SK-N-SH treated with all-trans-retinoic acid at 6 μM for 48 hours (cell line): ENCODE results near the gene PRKCB.

ENCODE experiments used
- ATAC-seq: fragments of 200-7000 bp; cut with Tn5 transposase; 3 replicates; pipeline ENCODE4 v1.9.1; 2020; ENCODE audit warnings: mild to moderate bottlenecking, moderate library complexity
- ARNTL ChIP-seq: fragments of 450-650 bp; formaldehyde crosslinking; IDR thresholded peaks from 2 replicates; pipeline ENCODE4 v1.5.0; 2020; ENCODE audit warnings: low read depth, mild to moderate bottlenecking, moderate library complexity, borderline replicate concordance
- BACH2 ChIP-seq: fragments of 250-450 bp; sonication (Bioruptor Pico); IDR thresholded peaks from 2 replicates; pipeline ENCODE4 v1.9.0; 2021; ENCODE audit warnings: mild to moderate bottlenecking, borderline replicate concordance
- CSDC2 ChIP-seq: fragments of 250-450 bp; sonication (Bioruptor Pico); IDR thresholded peaks from 2 replicates; pipeline ENCODE4 v1.5.0; 2020; ENCODE audit warnings: mild to moderate bottlenecking, moderate library complexity
- CSRNP3 ChIP-seq: fragments of 250-450 bp; sonication (Bioruptor Pico); IDR thresholded peaks from 2 replicates; pipeline ENCODE4 v1.5.1; 2021; ENCODE audit warnings: mild to moderate bottlenecking, moderate library complexity
- ESRRG ChIP-seq: fragments of 250-450 bp; sonication (Bioruptor Pico); IDR thresholded peaks from 2 replicates; pipeline ENCODE4 v1.6.1; 2021; ENCODE audit warnings: mild to moderate bottlenecking
- GLIS3 ChIP-seq: fragments of 250-450 bp; sonication (Bioruptor Pico); IDR thresholded peaks from 2 replicates; pipeline ENCODE4 v1.5.0; 2020; ENCODE audit warnings: mild to moderate bottlenecking, moderate library complexity
- ISL1 ChIP-seq: fragments of 250-450 bp; sonication (Bioruptor Pico); IDR thresholded peaks from 2 replicates; pipeline ENCODE4 v2.1.2; 2022; ENCODE audit warnings: mild to moderate bottlenecking, moderate library complexity
- RARB ChIP-seq: fragments of 250-450 bp; sonication (Bioruptor Pico); IDR thresholded peaks from 2 replicates; pipeline ENCODE4 v1.8.0; 2021; ENCODE audit warnings: mild to moderate bottlenecking, moderate library complexity
- SNAI2 ChIP-seq: fragments of 250-450 bp; sonication (Bioruptor Pico); IDR thresholded peaks from 2 replicates; pipeline ENCODE4 v1.5.0; 2020; ENCODE audit warnings: mild to moderate bottlenecking, moderate library complexity
- TCF4 ChIP-seq: fragments of 250-450 bp; sonication (Bioruptor Pico); IDR thresholded peaks from 2 replicates; pipeline ENCODE4 v1.8.0; 2021; ENCODE audit warnings: mild to moderate bottlenecking, moderate library complexity, borderline replicate concordance
- TOX ChIP-seq: fragments of 250-450 bp; sonication (Bioruptor Pico); IDR thresholded peaks from 2 replicates; pipeline ENCODE4 v1.8.0; 2021; ENCODE audit warnings: mild to moderate bottlenecking, moderate library complexity, borderline replicate concordance
- TSHZ2 ChIP-seq: fragments of 250-450 bp; sonication (Bioruptor Pico); IDR thresholded peaks from 2 replicates; pipeline ENCODE4 v1.5.0; 2020; ENCODE audit warnings: mild to moderate bottlenecking, moderate library complexity
- ZC3H10 ChIP-seq: fragments of 250-450 bp; sonication (Bioruptor Pico); IDR thresholded peaks from 2 replicates; pipeline ENCODE4 v1.5.1; 2021; ENCODE audit warnings: mild to moderate bottlenecking, moderate library complexity
- ZFP3 ChIP-seq: fragments of 250-450 bp; sonication (Bioruptor Pico); IDR thresholded peaks from 2 replicates; pipeline ENCODE4 v1.5.0; 2020; ENCODE audit warnings: mild to moderate bottlenecking, moderate library complexity
- ZFP30 ChIP-seq: fragments of 450-650 bp; formaldehyde crosslinking; IDR thresholded peaks from 2 replicates; pipeline ENCODE4 v1.5.0; 2022; ENCODE audit warnings: mild to moderate bottlenecking, moderate library complexity
- ZNF565 ChIP-seq: fragments of 450-650 bp; formaldehyde crosslinking; conservative IDR thresholded peaks from 2 replicates; pipeline ENCODE4 v1.5.0; 2020; ENCODE audit warnings: low read depth, mild to moderate bottlenecking, moderate library complexity
- ZNF70 ChIP-seq: fragments of 450-650 bp; formaldehyde crosslinking; IDR thresholded peaks from 2 replicates; pipeline ENCODE4 v1.5.0; 2020; ENCODE audit warnings: mild to moderate bottlenecking, moderate library complexity
- TF ChIP-seq, protein P1 (sequence below): fragments of 250-450 bp; sonication (Bioruptor Pico); IDR thresholded peaks from 2 replicates; pipeline ENCODE4 v1.8.0; 2020; ENCODE audit warnings: mild to moderate bottlenecking, moderate library complexity, borderline replicate concordance
- TF ChIP-seq, protein P2 (sequence below): fragments of 250-450 bp; sonication (Bioruptor Pico); IDR thresholded peaks from 2 replicates; pipeline ENCODE4 v1.5.1; 2020; ENCODE audit warnings: low read depth, mild to moderate bottlenecking, moderate library complexity

Gene PRKCB

GRCh38 chr16:23807028-23807427 lies 28.8 kb upstream of the PRKCB start:
- ATAC-seq = no peak
- TF ChIP-seq, protein P1, sequence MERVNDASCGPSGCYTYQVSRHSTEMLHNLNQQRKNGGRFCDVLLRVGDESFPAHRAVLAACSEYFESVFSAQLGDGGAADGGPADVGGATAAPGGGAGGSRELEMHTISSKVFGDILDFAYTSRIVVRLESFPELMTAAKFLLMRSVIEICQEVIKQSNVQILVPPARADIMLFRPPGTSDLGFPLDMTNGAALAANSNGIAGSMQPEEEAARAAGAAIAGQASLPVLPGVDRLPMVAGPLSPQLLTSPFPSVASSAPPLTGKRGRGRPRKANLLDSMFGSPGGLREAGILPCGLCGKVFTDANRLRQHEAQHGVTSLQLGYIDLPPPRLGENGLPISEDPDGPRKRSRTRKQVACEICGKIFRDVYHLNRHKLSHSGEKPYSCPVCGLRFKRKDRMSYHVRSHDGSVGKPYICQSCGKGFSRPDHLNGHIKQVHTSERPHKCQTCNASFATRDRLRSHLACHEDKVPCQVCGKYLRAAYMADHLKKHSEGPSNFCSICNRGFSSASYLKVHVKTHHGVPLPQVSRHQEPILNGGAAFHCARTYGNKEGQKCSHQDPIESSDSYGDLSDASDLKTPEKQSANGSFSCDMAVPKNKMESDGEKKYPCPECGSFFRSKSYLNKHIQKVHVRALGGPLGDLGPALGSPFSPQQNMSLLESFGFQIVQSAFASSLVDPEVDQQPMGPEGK (CRISPR knock-in tag) = no peak
- no peak for TF ChIP-seq RARB (CRISPR knock-in tag)
- TF ChIP-seq, protein P2, sequence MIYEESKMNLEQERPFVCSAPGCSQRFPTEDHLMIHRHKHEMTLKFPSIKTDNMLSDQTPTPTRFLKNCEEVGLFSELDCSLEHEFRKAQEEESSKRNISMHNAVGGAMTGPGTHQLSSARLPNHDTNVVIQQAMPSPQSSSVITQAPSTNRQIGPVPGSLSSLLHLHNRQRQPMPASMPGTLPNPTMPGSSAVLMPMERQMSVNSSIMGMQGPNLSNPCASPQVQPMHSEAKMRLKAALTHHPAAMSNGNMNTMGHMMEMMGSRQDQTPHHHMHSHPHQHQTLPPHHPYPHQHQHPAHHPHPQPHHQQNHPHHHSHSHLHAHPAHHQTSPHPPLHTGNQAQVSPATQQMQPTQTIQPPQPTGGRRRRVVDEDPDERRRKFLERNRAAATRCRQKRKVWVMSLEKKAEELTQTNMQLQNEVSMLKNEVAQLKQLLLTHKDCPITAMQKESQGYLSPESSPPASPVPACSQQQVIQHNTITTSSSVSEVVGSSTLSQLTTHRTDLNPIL (CRISPR knock-in tag) = no peak
- TF ChIP-seq SNAI2 = no peak
- no peak for TF ChIP-seq ISL1
- TF ChIP-seq BACH2 (CRISPR knock-in tag) = no peak
- TF ChIP-seq ARNTL (CRISPR knock-in tag) = no peak
- TF ChIP-seq TSHZ2 (CRISPR knock-in tag) = no peak
- no peak for TF ChIP-seq ZFP30 (CRISPR knock-in tag)
- no peak for TF ChIP-seq ZC3H10 (CRISPR knock-in tag)
- TF ChIP-seq ZFP3 (CRISPR knock-in tag) = no peak
- TF ChIP-seq ZNF565 = no peak
- TF ChIP-seq TCF4 (CRISPR knock-in tag) = no peak
- TF ChIP-seq, all 23 proteins: peak for 0

- TF ChIP-seq, protein P2 (CRISPR knock-in tag) = no peak
- TF ChIP-seq, all 23 proteins: peak for 0
- ATAC-seq = no peak
These were observed 14.3 kb upstream of the PRKCB start for GRCh38 chr16:23821467-23821866.

DNA sequence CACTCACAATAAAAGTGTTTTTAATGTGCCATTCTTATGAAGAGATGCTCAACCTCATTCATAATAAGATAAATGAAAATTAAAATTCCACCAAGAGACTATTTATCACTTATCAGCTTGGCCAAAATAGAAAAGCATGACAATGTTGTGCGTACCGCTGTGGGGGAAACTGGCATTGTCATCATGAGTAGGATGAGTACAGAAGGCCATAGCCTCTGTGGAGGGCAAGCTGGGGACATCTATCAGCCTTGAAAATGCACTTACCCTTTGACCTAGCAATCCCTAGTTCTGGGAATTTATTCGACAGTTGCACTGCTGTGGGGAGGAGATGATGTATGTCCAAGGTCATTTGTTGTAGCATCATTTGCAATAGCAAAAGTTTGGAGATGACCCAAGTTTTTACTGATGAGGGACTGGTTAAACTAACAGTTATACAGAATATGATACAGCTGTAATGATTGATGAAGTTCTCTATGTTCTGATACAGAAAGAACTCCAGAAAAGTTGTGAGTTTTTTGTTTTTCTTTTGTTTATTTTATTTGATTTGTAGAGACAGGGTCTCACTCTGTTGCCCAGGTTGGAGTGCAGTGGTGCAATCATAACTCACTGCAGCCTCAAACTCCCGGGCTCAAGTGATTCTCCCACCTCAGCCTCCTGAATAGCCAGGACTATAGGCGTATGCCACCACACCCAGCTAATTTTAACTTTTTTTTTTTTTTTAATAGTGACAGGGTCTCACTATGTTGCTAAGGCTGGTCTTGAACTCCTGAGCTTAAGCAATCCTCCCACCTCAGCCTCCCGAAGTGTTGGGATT lies 13.7 kb upstream of the PRKCB start:
- no peak for TF ChIP-seq RARB (CRISPR knock-in tag)
- no peak for TF ChIP-seq ZFP3 (CRISPR knock-in tag)
- no peak for TF ChIP-seq ARNTL (CRISPR knock-in tag)
- no peak for TF ChIP-seq BACH2 (CRISPR knock-in tag)
- no peak for TF ChIP-seq ZC3H10 (CRISPR knock-in tag)
- TF ChIP-seq, protein P2 (CRISPR knock-in tag) = no peak
- no peak for ATAC-seq

- no peak for ATAC-seq
- TF ChIP-seq TSHZ2 (CRISPR knock-in tag) (no peak), ZFP3 (CRISPR knock-in tag) (no peak), CSDC2 (CRISPR knock-in tag) (no peak), ISL1 (no peak), TCF4 (CRISPR knock-in tag) (no peak), CSRNP3 (no peak), ZNF70 (CRISPR knock-in tag) (no peak), TOX (CRISPR knock-in tag) (no peak), ZNF565 (no peak), ESRRG (no peak), ZFP30 (CRISPR knock-in tag) (no peak), GLIS3 (no peak)
These were observed 12.1 kb upstream of the PRKCB start for GRCh38 chr16:23823475-23824384.
